Fibroblast of mammary gland (primary cell): Measurements from ENCODE around the gene MOK.

Experiments used
- DNase-seq: peaks from one replicate; pipeline ENCODE4 v3.0.0-alpha.2; 2010; ENCODE audit warnings: low read depth
- H3K4me3 ChIP-seq: 2 replicates; pipeline ENCODE4 v1.5.1; 2011; ENCODE audit warnings: low read depth, mild to moderate bottlenecking, low read length, moderate library complexity; ENCODE audit not compliant: control insufficient read depth
- CTCF ChIP-seq: conservative IDR thresholded peaks from 2 replicates; pipeline ENCODE4 v1.5.1; 2011; ENCODE audit warnings: low read depth, low read length, inconsistent platforms; ENCODE audit not compliant: control insufficient read depth, insufficient read depth

Gene MOK

GRCh38 chr14:102297436-102298170 lies 7.4 kb downstream of the MOK start:
- TF ChIP-seq CTCF: no peak
- H3K4me3 ChIP-seq: no peak overlapping the region
- DNase-seq: no peak

GRCh38 chr14:102295270-102295669 lies 9.7 kb downstream of the MOK start:
- no peak overlapping the region for H3K4me3 ChIP-seq
- DNase-seq: peak; percentile 64
- TF ChIP-seq CTCF: peak; percentile 61

GRCh38 chr14:102293781-102294180 lies 11.2 kb downstream of the MOK start:
- H3K4me3 ChIP-seq: no peak overlapping the region
- no peak for TF ChIP-seq CTCF
- DNase-seq: peak; percentile 72

GRCh38 chr14:102292441-102292840 lies 12.5 kb downstream of the MOK start:
- no peak for DNase-seq
- no peak overlapping the region for H3K4me3 ChIP-seq
- TF ChIP-seq CTCF: no peak

GRCh38 chr14:102288139-102288538 lies 16.8 kb downstream of the MOK start:
- TF ChIP-seq CTCF: no peak
- no peak for DNase-seq
- H3K4me3 ChIP-seq: no peak overlapping the region

GRCh38 chr14:102285106-102285505 lies 19.9 kb downstream of the MOK start:
- TF ChIP-seq CTCF: no peak
- no peak for DNase-seq
- no peak overlapping the region for H3K4me3 ChIP-seq

GRCh38 chr14:102283631-102284129 lies 21.3 kb downstream of the MOK start:
- DNase-seq: no peak
- TF ChIP-seq CTCF: no peak
- no peak overlapping the region for H3K4me3 ChIP-seq
